Dendritic cell treated with granulocyte-macrophage colony-stimulating factor and Interleukin-4, amounts not matched to agents 40 ng/mL and 50 ng/mL, for 4 days (primary cell): ENCODE results near the gene RNF222.

Source experiments
- H3K27ac Mint-ChIP-seq: one replicate; pipeline ENCODE4 v1.8.0; 2022; ENCODE audit warnings: mild to moderate bottlenecking, mixed read lengths
- H3K27me3 Mint-ChIP-seq: one replicate; pipeline ENCODE4 v1.8.0; 2022; ENCODE audit warnings: mild to moderate bottlenecking, mixed read lengths
- H3K36me3 Mint-ChIP-seq: one replicate; pipeline ENCODE4 v1.8.0; 2022; ENCODE audit warnings: low read depth, mixed read lengths
- H3K4me1 Mint-ChIP-seq: one replicate; pipeline ENCODE4 v1.8.0; 2022; ENCODE audit warnings: low read depth, mixed read lengths
- H3K4me3 Mint-ChIP-seq: one replicate; pipeline ENCODE4 v1.8.0; 2022; ENCODE audit warnings: mild to moderate bottlenecking, moderate library complexity, mixed read lengths
- H3K9me3 Mint-ChIP-seq: one replicate; pipeline ENCODE4 v1.8.0; 2022; ENCODE audit warnings: mixed read lengths
- intact Hi-C: fragments of 100-400 bp; cut with micrococcal nuclease; formaldehyde crosslinking; loops from one replicate; pipeline ENCODE4 v1.15.0; 2022

The RNF222 gene

GRCh38 chr17:8397636-8398035, at the start of gene RNF222:
RNF222 (minus strand) TSS chr17:8397827; CDS start chr17:8393461, 4,366 bp downstream.
- Mint-ChIP-seq H3K36me3 (no peaks in the 10 kb centered on the region), H3K27me3 (peaks cover 32% of the 10 kb centered on the region), H3K4me1 (peaks cover 6% of the 10 kb centered on the region), H3K9me3 (no peaks in the 10 kb centered on the region), H3K4me3 (no peak within 1 kb of the TSS), H3K27ac (no peak within 1 kb of the TSS)
- intact Hi-C loops = no loop called here

GRCh38 chr17:8445536-8445935, 47.9 kb upstream of the RNF222 start:
- no peaks in the 10 kb centered on the region for H3K27me3 Mint-ChIP-seq
- peaks cover 34% of the 10 kb centered on the region for H3K4me1 Mint-ChIP-seq
- no peak overlapping the region for H3K27ac Mint-ChIP-seq
- no peaks in the 10 kb centered on the region for H3K9me3 Mint-ChIP-seq
- H3K4me3 Mint-ChIP-seq = no peak overlapping the region
- H3K36me3 Mint-ChIP-seq = peaks cover 78% of the 10 kb centered on the region
- intact Hi-C loops = no loop called here

GRCh38 chr17:8444494-8444893, 46.9 kb upstream of the RNF222 start:
- H3K9me3 Mint-ChIP-seq = no peaks in the 10 kb centered on the region
- no peaks in the 10 kb centered on the region for H3K27me3 Mint-ChIP-seq
- peaks cover 78% of the 10 kb centered on the region for H3K36me3 Mint-ChIP-seq
- intact Hi-C loops = no loop called here
- no peak overlapping the region for H3K4me3 Mint-ChIP-seq
- H3K27ac Mint-ChIP-seq = no peak overlapping the region
- peaks cover 43% of the 10 kb centered on the region for H3K4me1 Mint-ChIP-seq

GRCh38 chr17:8443756-8444155, 46.1 kb upstream of the RNF222 start:
- intact Hi-C loops = no loop called here
- H3K27me3 Mint-ChIP-seq = no peaks in the 10 kb centered on the region
- H3K27ac Mint-ChIP-seq = no peak overlapping the region
- peaks cover 78% of the 10 kb centered on the region for H3K36me3 Mint-ChIP-seq
- no peak overlapping the region for H3K4me3 Mint-ChIP-seq
- H3K9me3 Mint-ChIP-seq = no peaks in the 10 kb centered on the region
- peaks cover 43% of the 10 kb centered on the region for H3K4me1 Mint-ChIP-seq

GRCh38 chr17:8442310-8442709, 44.7 kb upstream of the RNF222 start:
- Mint-ChIP-seq H3K4me3 (no peak overlapping the region), H3K36me3 (peaks cover 68% of the 10 kb centered on the region)

GRCh38 chr17:8441690-8442089, 44.1 kb upstream of the RNF222 start:
- intact Hi-C loops = no loop called here
- H3K4me1 Mint-ChIP-seq = peaks cover 46% of the 10 kb centered on the region
- H3K27ac Mint-ChIP-seq = no peak overlapping the region
- H3K9me3 Mint-ChIP-seq = no peaks in the 10 kb centered on the region
- H3K27me3 Mint-ChIP-seq = no peaks in the 10 kb centered on the region
- peaks cover 63% of the 10 kb centered on the region for H3K36me3 Mint-ChIP-seq
- no peak overlapping the region for H3K4me3 Mint-ChIP-seq

More at GRCh38 chr17:8442310-8442709, 44.7 kb upstream of the RNF222 start:
- Mint-ChIP-seq H3K4me1 (peaks cover 43% of the 10 kb centered on the region), H3K27ac (no peak overlapping the region), H3K9me3 (no peaks in the 10 kb centered on the region), H3K27me3 (no peaks in the 10 kb centered on the region)
- intact Hi-C loops = no loop called here

GRCh38 chr17:8439681-8440080, 42.1 kb upstream of the RNF222 start:
- Mint-ChIP-seq H3K9me3 (no peaks in the 10 kb centered on the region), H3K27me3 (no peaks in the 10 kb centered on the region), H3K27ac (no peak overlapping the region), H3K4me1 (peaks cover 49% of the 10 kb centered on the region), H3K36me3 (peaks cover 59% of the 10 kb centered on the region), H3K4me3 (no peak overlapping the region)
- intact Hi-C loops = no loop called here

GRCh38 chr17:8438441-8438840, 40.8 kb upstream of the RNF222 start:
- Mint-ChIP-seq H3K9me3 (no peaks in the 10 kb centered on the region), H3K36me3 (peaks cover 47% of the 10 kb centered on the region), H3K4me1 (peaks cover 41% of the 10 kb centered on the region), H3K27me3 (no peaks in the 10 kb centered on the region), H3K27ac (no peak overlapping the region), H3K4me3 (no peak overlapping the region)
- intact Hi-C loops = no loop called here

- peak overlapping the region; percentile 93 for H3K4me3 Mint-ChIP-seq
- no peaks in the 10 kb centered on the region for H3K27me3 Mint-ChIP-seq
- intact Hi-C loops = loop anchor here (2.0 kb wide), 2 partner anchors 26 to 54 kb away; partner anchors contain the start of gene RPL26
- H3K9me3 Mint-ChIP-seq = no peaks in the 10 kb centered on the region
- peaks cover 42% of the 10 kb centered on the region for H3K36me3 Mint-ChIP-seq
- H3K27ac Mint-ChIP-seq = peak overlapping the region; percentile 94
- H3K4me1 Mint-ChIP-seq = peaks cover 27% of the 10 kb centered on the region
Measured at GRCh38 chr17:8436844-8437171, 39.2 kb upstream of the RNF222 start.

- intact Hi-C loops = loop anchor here (2.0 kb wide), 2 partner anchors 26 to 54 kb away; partner anchors contain the start of gene RPL26
- Mint-ChIP-seq H3K4me1 (peaks cover 22% of the 10 kb centered on the region), H3K27ac (peak overlapping the region; percentile 94), H3K36me3 (peaks cover 42% of the 10 kb centered on the region), H3K9me3 (no peaks in the 10 kb centered on the region), H3K27me3 (no peaks in the 10 kb centered on the region), H3K4me3 (peak overlapping the region; percentile 93)
Measured at GRCh38 chr17:8436169-8436843, 38.7 kb upstream of the RNF222 start.

GRCh38 chr17:8435245-8436168, 37.9 kb upstream of the RNF222 start, which contains the start of gene NDEL1:
NDEL1 (plus strand) TSS chr17:8435884; CDS start chr17:8444272, 8,388 bp downstream.
- H3K4me3 Mint-ChIP-seq = peak within 1 kb of the TSS; percentile 93
- peak within 1 kb of the TSS; percentile 94 for H3K27ac Mint-ChIP-seq
- no peaks in the 10 kb centered on the region for H3K9me3 Mint-ChIP-seq
- H3K4me1 Mint-ChIP-seq = peaks cover 14% of the 10 kb centered on the region
- intact Hi-C loops = loop anchor here (2.0 kb wide), 2 partner anchors 25 to 53 kb away; partner anchors contain the start of gene RPL26
- no peaks in the 10 kb centered on the region for H3K27me3 Mint-ChIP-seq
- H3K36me3 Mint-ChIP-seq = peaks cover 36% of the 10 kb centered on the region

- peaks cover 6% of the 10 kb centered on the region for H3K36me3 Mint-ChIP-seq
- no peak overlapping the region for H3K27ac Mint-ChIP-seq
- no peak overlapping the region for H3K4me3 Mint-ChIP-seq
- no peaks in the 10 kb centered on the region for H3K9me3 Mint-ChIP-seq
- H3K27me3 Mint-ChIP-seq = no peaks in the 10 kb centered on the region
- intact Hi-C loops = no loop called here
- H3K4me1 Mint-ChIP-seq = no peaks in the 10 kb centered on the region
Measured at GRCh38 chr17:8430966-8431365, 33.3 kb upstream of the RNF222 start.

- Mint-ChIP-seq H3K4me1 (peaks cover 15% of the 10 kb centered on the region), H3K4me3 (no peak overlapping the region), H3K36me3 (no peaks in the 10 kb centered on the region), H3K9me3 (no peaks in the 10 kb centered on the region), H3K27me3 (no peaks in the 10 kb centered on the region), H3K27ac (no peak overlapping the region)
- intact Hi-C loops = no loop called here
Measured at GRCh38 chr17:8426802-8427201, 29.2 kb upstream of the RNF222 start.

- Mint-ChIP-seq H3K27me3 (no peaks in the 10 kb centered on the region), H3K27ac (no peak overlapping the region), H3K9me3 (no peaks in the 10 kb centered on the region), H3K36me3 (no peaks in the 10 kb centered on the region), H3K4me1 (peaks cover 21% of the 10 kb centered on the region), H3K4me3 (no peak overlapping the region)
- intact Hi-C loops = no loop called here
Measured at GRCh38 chr17:8426094-8426720, 28.6 kb upstream of the RNF222 start.
